GM19043 (cell line): ENCODE measurements around the gene MRM3.
"Not testable (repeated sequence)": the region's sequence is repeated elsewhere in the genome, so short reads cannot be mapped to it uniquely, and the experiment has no call there.

Source experiments
- ATAC-seq: cut with Tn5 transposase; IDR thresholded peaks from one replicate; pipeline ENCODE4 v1.9.1; 2021; ENCODE audit warnings: low read depth; ENCODE audit not compliant: unreplicated experiment

Gene MRM3

DNA sequence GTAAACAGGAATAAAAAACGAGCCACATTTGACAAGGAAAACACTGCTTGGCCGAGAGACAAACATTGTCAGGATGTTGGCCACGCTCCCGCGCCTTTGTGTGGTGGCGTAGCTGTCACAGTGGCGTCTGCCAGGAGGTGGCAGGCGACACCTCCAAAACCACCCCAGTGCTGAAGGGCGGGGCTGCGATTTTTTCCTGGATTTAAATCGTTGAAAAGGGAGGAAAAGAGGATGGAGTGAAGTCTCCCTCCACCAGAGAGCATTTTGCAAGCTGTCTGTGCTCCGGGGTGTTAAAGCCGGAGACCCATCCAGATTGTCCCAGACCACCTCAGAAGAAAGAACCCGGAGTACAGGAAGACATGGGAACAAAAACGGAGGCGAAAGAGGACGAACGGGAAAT, 12.7 kb downstream of the MRM3 start:
- no peak for ATAC-seq

DNA sequence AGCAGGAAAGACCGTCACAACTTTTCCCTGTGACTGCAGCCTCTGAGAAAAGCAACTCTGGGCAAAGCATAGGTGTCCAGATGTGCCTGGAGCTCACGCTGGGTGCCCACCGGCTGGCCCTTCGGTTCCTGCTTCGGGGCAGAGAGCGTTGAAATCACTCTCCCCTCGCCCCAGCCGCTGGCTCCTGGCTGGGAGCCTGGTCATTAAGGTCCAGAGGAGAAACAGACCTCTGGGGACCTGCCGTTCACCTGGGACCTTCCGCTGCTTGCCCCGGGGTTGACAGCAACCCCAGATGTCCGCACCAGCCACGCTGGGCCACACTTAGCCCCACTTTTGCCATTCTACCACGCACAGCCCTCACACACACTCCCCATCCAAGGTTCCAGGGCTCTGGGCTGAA, 13.1 kb downstream of the MRM3 start:
- no peak for ATAC-seq

DNA sequence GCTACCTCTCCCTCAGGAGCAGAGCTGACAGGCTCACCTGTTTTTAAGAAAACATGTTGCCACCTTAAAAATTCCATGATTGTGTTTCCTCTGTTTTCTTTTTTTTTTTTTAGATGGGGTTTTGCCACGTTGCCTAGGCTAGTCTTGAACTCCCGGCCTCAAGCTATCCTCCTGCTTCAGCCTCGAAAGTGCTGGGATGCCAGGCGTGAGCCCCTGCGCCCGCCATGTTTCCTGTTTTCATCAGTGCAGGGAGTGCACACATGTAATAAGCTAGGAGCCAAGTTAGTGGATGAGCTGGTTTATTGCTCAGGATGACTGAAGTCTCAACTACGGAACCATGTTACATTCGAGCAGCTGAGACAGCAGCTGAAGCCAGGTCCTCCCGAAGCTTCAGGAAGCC, 13.6 kb downstream of the MRM3 start:
- ATAC-seq, result no peak

DNA sequence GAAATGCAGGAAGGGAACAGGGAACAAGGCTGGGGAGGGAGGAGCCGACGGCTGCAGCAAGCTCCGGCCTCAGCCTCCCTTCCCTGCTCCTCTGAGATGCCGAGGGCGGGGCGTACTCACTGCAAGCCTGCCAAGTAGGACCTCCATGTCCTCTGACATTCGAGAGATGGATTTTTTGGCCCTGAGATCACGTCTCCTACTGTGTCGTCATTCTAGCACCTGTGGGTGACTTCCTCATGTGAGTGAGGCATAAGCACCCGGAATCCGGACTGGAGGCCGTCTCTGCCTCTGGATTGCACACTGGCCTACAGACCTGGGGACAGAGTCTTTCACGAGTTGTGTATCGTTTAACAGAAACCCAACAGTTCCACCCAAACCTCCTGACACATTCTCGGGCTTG, 14.5 kb downstream of the MRM3 start:
- ATAC-seq, result no peak

DNA sequence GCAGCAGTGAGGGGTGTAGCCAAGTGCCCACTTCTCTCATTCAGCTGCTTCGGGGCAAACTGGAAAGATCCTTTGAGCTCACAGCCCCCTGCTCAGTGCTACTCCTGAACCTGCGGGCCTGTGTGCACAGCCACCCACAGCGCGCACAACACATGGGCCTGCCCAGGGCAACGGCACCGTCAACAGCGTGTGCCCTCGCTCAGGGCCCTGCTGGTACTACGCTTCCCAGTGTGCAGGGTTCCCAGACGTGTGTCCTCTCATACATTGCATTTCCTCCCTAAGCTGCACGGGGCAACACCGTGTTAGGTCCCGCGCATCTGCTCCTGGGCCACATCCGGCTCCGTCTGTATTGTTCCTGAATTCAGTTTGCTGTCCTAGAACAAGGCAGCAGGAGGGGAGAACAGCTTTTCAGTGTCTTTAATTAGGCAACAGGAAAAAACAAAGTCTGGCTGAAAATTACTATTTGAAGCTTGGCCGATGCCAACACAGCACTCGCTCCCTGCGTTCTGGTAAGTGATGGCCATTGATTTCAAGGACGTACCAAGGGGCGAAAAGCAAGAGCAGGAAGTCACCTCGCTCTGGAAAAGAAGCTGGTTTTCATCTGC, 15.2 kb downstream of the MRM3 start:
- no peak for ATAC-seq

DNA sequence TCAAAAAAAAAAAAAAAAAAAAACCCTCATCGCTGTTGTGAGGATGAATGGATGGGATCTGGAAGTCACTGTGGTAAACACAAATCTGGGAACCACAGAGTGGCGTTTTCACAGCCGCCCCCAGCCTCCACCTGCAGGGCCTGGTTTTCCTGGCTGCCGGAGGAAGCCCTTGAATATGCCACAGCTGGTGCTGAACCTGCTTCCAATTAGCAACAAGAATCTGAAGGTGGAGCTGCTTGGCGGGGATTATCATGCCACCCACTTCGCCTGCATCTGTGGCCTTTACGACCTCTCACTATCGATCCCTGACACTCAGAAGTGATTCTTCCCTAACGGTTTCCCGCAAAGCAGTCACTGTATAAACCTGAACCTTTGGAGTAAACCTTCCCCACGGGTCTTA, 16.1 kb downstream of the MRM3 start:
- no peak for ATAC-seq

DNA sequence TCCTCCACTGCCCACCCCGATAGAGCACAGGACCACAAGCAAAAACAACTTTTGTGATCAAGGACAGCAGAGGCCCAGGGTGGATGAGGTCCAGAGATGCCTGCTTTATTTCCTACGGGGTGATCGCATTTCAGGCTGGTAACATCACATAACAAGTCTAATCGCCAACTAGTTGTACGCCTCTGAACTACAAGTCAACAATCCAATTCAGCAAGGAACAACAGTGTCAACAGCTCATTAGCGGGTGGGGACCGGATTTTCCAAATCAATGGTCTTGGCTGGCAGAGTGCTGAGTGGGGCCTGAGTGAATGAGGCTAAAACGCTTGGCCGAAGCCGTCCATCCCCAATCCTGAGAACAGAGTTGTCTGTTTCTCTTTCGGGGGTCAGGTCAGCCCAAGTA, 17.1 kb downstream of the MRM3 start:
- ATAC-seq, result no peak

DNA sequence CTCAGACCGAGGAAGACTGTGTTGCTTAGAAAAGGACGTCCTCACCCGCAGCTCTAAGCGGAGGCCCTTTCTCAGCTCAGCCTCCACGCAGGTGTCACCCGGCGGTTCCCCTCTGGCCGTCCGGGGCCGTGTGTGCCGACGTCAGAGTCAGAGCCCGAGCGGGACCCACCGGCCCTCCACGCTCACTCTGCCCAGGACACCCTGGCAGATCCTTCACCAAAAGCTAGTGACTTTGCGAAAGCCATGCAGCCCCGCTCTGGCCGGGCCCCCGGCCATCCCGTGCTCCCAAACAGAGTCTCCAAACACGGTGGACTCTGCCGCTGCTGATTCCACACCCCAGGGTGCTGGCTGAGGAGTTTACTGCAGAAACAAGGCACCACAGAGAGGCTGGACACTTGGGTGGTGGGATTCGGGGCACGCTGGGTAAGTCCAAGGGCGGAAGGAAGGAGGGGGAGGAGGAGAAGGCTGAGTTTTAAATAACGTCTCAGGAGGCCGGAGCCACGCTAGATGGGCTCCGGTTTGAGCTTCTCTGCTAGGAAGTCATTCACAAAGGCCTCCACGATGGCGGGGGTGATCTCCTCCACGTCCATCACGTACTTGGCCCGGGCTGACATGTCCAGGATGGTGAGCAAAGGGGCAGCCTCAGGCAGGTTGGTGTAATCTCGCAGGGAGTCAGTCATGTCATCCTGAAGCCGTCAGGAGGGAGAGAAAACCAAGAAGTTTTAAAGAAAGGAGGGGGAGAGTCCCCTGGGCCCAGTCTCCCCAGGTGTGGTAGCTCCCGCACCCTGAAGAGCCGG, 18.5 kb downstream of the MRM3 start:
- no peak for ATAC-seq

DNA sequence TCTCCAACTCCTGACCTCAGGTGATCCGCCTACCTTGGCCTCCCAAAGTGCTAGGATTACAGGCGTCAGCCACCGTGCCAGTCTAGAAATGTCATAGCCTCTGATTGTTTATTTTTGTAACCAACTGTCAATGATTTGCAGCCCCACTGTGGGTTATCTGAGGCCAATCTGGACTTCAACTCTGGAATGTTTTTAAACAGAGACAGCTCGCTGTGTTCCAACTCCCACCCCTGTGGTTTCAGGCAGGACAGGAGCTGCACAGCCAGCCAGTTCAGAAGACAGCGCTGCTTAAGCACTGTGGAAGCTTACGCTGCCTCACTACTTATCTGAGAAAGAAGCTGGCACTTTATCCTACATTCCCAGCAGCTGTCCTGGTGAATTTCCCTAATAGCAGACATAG, 19.5 kb downstream of the MRM3 start:
- ATAC-seq, result no peak

DNA sequence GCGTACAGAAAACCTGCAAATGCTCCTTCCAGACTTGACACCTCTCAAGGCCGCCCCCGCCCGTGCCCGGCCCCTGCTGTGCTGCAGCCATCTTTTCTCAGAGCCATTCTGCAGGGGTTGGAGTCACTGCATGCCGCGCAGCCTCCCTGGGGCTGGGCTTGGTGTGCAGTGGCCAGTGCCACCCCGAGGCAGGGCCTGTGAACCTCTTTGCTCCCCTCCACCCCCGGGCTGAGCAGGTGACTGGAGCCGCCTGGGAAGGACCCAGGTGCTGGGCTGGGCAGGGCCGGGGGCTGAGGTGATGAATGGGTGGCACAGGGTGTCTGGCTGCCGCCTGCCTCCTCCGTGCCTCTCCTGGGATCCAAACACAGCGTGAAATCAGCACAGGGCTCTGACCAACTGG, 20.3 kb downstream of the MRM3 start:
- no peak for ATAC-seq

DNA sequence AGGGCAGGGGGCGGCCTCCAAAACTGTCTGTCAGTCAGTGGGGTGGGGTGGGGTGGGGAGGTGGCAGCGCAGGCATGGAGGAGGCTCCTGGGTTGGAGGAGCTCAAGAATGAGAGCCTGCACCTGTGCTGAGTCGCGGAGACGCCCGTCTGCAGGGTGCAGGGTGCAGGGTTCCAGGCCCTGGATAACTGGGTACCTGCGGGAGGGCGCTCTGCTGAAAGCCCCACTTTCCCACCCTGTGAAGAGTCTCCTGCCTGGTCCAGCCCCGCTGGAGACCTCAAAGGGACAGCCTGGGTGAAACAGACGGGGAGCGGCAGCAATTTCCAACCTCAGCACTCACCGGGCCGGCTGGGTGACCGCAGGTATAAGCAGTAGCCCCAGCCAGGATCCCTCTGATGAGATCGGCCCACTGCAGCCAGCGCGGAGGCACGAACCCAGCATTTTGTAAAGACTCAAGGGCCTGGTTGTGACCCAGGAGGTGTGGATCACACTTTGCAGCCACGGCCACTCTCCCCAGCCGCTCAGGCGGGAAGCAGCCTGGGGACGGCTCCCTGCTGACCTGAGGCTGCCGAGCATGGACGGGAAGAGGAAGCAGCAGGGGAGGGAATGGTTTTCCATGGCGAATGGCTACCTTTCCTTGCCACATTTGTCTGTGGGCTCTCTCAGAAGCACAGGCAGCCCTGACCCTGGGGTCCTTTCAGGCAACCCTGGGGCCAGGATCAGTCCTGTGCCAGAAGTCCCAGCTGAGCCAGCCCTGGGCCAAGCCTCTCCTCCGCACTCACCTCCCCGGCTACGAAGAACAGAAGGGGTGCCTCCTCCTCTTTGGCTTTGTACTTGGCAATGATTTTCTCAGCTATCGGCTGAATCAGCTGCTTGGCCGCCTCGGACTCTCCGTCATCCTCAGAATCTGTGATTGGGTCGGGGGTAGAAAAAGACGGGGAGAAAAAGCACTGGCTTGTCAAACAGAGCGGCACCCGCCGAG, 21.0 kb downstream of the MRM3 start:
- no peak for ATAC-seq

DNA sequence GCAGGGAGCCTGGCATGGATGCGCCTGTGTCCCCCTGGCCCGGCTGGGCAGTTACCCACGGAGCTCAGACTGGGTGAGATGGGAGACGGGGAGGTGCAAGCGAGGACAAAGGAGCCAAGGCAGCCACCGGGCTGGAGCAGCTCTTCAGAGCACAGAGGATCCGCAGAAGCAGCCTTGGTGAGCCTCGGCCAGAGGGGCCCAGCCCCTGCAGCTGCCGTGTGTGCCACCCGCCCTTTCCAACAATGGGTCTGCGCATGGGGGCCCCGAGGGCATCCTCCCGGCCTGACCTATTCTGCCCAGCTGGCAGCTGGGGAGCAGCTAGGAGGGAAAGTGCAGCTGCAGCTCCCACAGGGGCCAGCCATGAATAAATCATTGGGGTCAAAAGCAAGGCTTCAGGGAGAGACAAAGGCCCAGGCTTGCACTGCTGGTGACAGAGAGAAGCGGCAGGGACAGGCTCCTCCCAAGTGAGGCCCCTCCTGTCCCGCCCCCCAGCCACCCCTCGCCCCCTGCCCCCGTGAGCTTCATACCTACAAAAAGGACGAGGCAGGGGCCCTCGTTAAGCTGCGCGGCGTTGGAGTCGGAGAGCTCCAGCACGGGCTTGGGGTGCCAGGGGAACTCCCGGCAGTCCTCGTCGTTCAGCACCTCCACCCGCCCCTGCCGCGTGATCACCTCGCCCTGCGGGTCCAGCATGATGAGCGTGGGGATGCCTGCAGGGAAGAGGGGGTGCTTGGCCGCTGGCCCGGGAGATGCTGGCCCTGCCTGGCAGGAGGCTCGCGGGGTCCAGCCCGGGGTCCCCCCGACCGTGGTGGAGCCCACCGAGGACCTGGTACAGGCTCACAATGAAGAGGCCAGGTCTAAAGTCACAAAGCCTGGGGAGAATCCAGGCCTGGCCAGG, 22.6 kb downstream of the MRM3 start:
- ATAC-seq, result no peak

DNA sequence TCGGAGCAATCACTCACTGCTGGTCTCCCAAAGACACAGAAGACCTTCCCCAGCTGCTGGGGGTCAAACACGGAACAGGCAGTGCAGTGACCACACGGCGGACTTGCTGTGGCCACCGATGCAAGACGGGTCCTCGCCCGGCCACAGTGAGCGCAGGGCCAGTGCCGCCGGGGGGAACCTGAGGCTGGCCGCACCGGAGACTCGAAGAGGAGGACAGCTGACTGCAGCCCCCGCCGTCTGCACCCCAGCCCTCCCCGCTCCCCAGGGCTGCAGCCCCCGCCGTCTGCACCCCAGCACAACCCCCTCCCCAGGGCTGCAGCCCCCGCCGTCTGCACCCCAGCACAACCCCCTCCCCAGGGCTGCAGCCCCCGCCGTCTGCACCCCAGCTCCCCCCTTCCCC, 23.7 kb downstream of the MRM3 start:
- ATAC-seq, result not testable (repeated sequence)

DNA sequence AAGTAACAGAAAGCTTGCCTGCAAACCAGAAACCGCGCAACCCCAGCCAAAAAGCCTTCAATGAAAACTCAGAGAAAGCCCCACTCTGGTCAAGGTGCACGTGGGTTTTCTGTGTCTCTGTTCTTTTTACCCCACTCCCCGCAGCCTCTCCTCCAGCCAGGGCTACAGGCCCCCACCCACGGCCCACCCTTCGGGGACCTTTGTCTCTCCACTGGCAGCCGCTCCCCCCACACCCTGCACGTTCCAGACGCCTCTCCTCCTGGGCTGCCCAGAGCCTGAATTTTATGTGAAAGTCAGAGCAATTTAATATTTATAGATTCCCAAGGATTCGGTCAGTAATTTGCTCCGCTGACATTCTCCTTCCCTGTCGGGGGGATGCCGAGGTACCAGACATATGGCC, 24.2 kb downstream of the MRM3 start:
- no peak for ATAC-seq

DNA sequence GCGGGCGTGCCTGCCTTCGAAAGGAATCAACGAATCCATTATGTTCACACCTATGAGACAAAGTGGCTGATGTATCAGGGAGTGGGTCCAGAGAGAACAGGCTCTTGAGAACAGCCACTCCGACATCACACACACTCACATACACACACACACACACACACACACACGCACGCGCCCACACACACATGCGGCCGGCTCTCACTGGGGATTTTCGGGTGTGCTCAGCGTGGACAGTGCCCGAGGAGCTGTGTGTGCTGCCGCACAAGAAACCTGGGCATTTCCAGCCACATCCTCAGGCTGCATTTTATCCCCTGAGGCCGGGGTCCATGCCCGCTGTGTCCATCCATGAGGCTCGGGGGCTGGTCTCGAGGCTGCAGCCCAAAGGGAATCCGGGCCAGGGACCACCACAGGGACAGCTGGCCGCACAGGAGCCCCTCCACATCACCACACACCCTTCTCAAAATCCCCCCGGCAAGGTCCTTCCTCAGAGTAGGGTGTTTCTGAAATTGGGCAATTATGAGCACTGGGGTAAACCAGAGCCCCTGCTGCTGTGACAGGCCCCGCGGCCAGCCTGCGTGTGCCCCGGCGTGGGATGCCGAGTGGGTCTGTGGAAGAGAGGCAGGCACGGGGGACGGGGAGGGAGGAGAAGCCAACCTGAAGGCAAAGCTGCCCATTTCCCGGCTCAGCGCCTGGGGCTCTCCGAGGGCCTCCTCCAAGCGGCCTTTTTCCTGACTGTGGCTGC, 24.8 kb downstream of the MRM3 start:
- no peak for ATAC-seq

DNA sequence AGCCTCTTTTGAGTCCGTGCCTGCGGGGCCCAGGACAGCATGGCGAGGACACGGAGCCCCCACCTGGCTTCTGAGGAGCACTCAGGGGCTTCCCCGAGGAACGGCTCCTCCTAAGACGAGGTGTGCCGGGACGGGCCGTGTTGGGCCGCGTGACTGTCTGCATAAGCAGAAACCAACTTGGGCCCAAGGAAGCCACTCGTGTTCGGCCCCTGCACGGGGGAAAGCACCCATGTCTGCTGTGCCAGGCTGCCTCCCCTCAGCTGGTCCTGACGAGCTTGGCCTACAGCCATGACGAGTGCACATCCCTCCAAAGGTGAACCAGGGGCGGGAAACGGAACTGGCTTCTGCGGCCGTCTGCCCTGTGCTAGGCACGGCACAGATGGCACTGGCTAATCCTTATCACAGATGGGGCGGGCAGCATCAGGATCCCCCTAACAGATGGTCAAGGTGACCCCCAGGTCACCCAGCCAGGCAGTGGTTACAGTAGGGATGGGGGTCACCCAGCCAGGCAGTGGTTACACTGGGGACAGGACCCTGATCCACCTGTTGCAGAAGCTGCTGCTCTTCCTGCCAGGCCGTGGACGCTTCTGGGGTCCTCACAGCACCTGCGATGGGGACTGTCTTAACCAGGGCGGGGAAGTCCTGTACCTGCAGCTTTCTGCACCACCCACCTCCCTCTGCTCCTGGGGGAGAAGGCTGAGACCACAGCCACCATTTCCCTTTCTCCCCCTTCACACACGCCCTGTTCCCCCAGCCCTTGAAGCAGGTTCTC, 25.6 kb downstream of the MRM3 start:
- no peak for ATAC-seq

DNA sequence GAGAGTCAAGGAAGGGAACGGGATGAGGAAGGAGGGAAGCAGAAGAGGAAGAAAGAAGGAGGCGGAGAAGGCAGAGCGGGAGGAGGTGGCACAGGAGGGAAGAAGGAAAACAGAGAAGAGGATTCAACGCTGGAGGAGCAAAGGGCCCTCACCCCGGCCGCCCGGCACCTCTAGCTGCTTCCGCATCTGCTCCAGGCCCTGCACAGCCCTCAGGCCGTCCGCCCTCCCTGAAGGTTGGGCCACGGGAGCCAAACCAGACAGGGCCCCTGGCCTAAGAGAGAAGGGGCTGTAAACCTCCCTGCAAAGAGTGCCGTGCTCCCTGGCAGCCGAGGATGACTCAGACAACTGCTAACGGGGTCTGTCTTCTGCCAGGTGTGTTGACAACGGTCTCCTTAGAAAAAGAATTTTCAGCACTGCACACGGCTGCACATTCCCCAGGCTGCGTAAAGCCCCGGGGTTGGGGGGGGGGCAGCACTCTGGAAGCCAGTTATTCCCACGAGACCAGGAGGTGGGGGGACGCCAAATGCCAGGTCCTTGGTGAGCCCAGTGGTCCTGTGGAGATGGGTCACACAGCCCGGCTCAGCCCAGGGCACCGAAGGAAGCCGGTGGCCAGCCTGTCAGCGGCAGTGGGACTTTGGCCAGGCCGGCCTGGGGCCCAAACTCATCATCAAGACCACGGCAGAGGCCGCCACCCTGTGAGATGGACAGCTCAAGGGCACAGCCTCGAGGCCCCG, 29.1 kb downstream of the MRM3 start:
- ATAC-seq, result no peak

DNA sequence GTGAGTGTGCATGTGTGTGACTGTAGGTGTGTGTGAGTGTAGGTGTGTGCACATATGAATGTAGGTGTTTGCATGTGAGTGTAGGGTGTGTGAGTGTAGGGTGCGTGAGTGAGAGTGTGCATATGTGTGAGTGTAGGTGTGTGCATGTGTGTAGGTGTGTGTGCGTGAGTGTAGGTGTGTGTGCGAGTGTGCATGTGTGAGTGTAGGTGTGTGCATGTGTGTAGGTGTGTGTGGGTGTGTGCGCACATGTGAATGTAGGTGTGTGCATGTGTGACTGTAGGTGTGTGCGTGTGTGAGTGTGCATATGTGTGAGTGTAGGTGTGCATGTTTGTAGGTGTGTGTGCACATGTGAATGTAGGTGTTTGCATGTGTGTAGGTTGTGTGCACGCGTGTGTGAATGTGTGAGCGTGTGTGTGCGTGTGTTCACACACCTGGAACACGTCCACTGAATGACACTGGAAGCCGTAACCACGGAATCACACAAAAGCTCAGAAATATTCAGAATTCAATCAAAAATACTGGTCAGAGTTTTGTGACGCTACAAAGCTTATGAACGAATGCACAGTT, 30.6 kb downstream of the MRM3 start:
- ATAC-seq, result no peak
